BLaER1 treated with 17β-estradiol and CSF1 and Interleukin-3, amounts not matched to agents 10 nM and 100 nM (cell line): Measurements from ENCODE around the gene MZB1.

ENCODE experiments used
- H3K27ac ChIP-seq, 11 experiments: shearing (Covaris generic); formaldehyde crosslinking; 2 replicates each; pipeline ENCODE4 v1.8.1; 2022
- H3K27me3 ChIP-seq, 11 experiments: shearing (Covaris generic); formaldehyde crosslinking; 2 replicates each; pipeline ENCODE4 v1.8.1; 2022
- H3K36me3 ChIP-seq, 11 experiments: shearing (Covaris generic); formaldehyde crosslinking; 2 replicates each; pipeline ENCODE4 v1.8.1; 2022
- H3K4me1 ChIP-seq, 10 experiments: shearing (Covaris generic); formaldehyde crosslinking; 2 replicates each; pipeline ENCODE4 v1.8.1; 2022
- H3K4me2 ChIP-seq, 11 experiments: shearing (Covaris generic); formaldehyde crosslinking; 2 replicates each; pipeline ENCODE4 v1.8.1; 2022
- H3K4me3 ChIP-seq, 10 experiments: shearing (Covaris generic); formaldehyde crosslinking; 2 replicates each; pipeline ENCODE4 v1.8.1; 2022
- H3K9ac ChIP-seq, 11 experiments: shearing (Covaris generic); formaldehyde crosslinking; 2 replicates each; pipeline ENCODE4 v1.8.1; 2022
- H3K9me3 ChIP-seq, 11 experiments: shearing (Covaris generic); formaldehyde crosslinking; replicated peaks in 1 of 11; 2 replicates each; pipeline ENCODE4 v1.8.1; 2022
- H4K20me1 ChIP-seq, 11 experiments: shearing (Covaris generic); formaldehyde crosslinking; 2 replicates each; pipeline ENCODE4 v1.8.1; 2022
- Cebpa-rat ChIP-seq, 11 experiments: shearing (Covaris generic); IDR thresholded peaks; 2 replicates each; pipeline ENCODE4 v1.8.1; 2022

Gene MZB1

DNA sequence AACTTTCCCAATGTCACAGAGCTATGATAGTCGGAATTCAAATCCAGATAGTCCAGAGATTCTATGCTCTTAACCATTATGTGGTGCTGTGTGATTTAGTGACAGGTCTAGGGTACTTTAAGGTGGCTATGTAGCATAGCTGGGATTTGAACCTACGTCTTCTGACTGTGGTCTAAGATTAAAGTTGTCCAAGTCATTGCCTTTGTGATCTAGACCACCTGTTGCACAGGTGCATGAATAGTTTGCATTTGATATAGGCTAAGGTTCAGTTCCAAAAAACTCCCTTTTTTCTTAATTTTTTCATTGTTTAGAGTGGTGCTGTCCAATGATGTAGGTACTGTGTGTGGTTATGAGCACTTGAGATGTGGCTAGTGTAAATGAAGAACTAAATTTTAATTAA, 45.5 kb downstream of the MZB1 start:
- no peak overlapping the region for H3K27ac ChIP-seq
- peaks cover 68 to 85% (median 73%) of the 10 kb centered on the region in 11 experiments for H4K20me1 ChIP-seq
- H3K27me3 ChIP-seq: no peaks in the 10 kb centered on the region
- H3K9me3 ChIP-seq: peaks cover 0 to 9% (median 0%) of the 10 kb centered on the region in 11 experiments; a peak in 3 of 22 replicates
- no peak for TF ChIP-seq Cebpa-rat (IDR thresholded peaks at IDR 0.05)
- peak overlapping the region; percentile 85 to 98 (median 90) for H3K4me2 ChIP-seq
- peak overlapping the region in 9 of 10 experiments; percentile 78 to 95 (median 82); a peak in 12 of 20 replicates for H3K4me3 ChIP-seq
- H3K4me1 ChIP-seq: peaks cover 66 to 76% (median 74%) of the 10 kb centered on the region in 10 experiments
- H3K36me3 ChIP-seq: peaks cover 23 to 57% (median 43%) of the 10 kb centered on the region in 11 experiments
- peak overlapping the region in 5 of 11 experiments; percentile 95 to 100 (median 98); a peak in 7 of 22 replicates for H3K9ac ChIP-seq

DNA sequence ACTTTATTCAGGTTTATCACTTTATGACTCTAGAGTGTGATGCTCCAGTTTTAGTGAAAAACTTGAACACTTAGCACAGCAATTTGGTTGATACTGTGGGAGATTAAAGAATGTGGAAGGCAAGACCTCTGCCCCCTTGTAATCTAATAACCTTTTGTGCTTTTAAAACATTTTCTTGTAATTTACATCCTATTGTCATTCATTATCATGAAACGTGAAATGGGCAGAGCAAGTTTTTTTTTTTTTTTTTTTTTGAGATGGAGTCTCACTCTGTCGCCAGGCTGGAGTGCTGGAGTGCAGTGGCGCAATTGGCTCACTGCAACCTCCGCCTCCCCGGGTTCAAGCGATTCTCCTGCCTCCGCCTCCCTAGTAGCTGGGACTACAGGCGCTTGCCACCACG, 46.2 kb downstream of the MZB1 start:
- Histone ChIP-seq H3K4me1 (peaks cover 58 to 70% (median 69%) of the 10 kb centered on the region in 10 experiments), H4K20me1 (peaks cover 61 to 78% (median 66%) of the 10 kb centered on the region in 11 experiments), H3K4me3 (peak overlapping the region; percentile 76 to 95 (median 82)), H3K9ac (peak overlapping the region; percentile 95 to 100 (median 98)), H3K27me3 (no peaks in the 10 kb centered on the region), H3K27ac (peak overlapping the region in 9 of 11 experiments; percentile 98 to 100 (median 98); a peak in 13 of 22 replicates), H3K9me3 (peaks cover 0 to 9% (median 0%) of the 10 kb centered on the region in 11 experiments; a peak in 3 of 22 replicates), H3K36me3 (peaks cover 23 to 50% (median 42%) of the 10 kb centered on the region in 11 experiments), H3K4me2 (peak overlapping the region; percentile 85 to 98 (median 90))
- TF ChIP-seq Cebpa-rat (IDR thresholded peaks at IDR 0.05): no peak

- Histone ChIP-seq H3K4me3 (peak overlapping the region; percentile 76 to 95 (median 82)), H3K4me2 (peak overlapping the region; percentile 85 to 98 (median 90)), H3K27ac (peak overlapping the region; percentile 96 to 100 (median 98)), H3K9ac (peak overlapping the region; percentile 95 to 100 (median 98)), H3K4me1 (peaks cover 50 to 60% (median 58%) of the 10 kb centered on the region in 10 experiments), H3K36me3 (peaks cover 23 to 39% (median 35%) of the 10 kb centered on the region in 11 experiments), H3K9me3 (peaks cover 0 to 8% (median 0%) of the 10 kb centered on the region in 11 experiments; a peak in 2 of 22 replicates), H3K27me3 (no peaks in the 10 kb centered on the region), H4K20me1 (peaks cover 50 to 67% (median 55%) of the 10 kb centered on the region in 11 experiments)
- TF ChIP-seq Cebpa-rat (IDR thresholded peaks at IDR 0.05): no peak
These were observed 47.3 kb downstream of the MZB1 start for GRCh38 chr5:139342423-139342723.

GRCh38 chr5:139341689-139342422, 47.9 kb downstream of the MZB1 start, which contains the start of gene PAIP2:
Gene PAIP2 (plus strand): TSS chr5:139341854. CDS start chr5:139363785, 21,931 bp downstream.
- Histone ChIP-seq H3K9me3 (peaks cover 0 to 7% (median 0%) of the 10 kb centered on the region in 11 experiments; a peak in 2 of 22 replicates), H3K27me3 (no peaks in the 10 kb centered on the region), H3K9ac (peak within 1 kb of the TSS; percentile 95 to 100 (median 98)), H3K36me3 (peaks cover 22 to 34% (median 29%) of the 10 kb centered on the region in 11 experiments), H4K20me1 (peaks cover 45 to 65% (median 50%) of the 10 kb centered on the region in 11 experiments), H3K27ac (peak within 1 kb of the TSS; percentile 96 to 100 (median 98)), H3K4me1 (peaks cover 49 to 55% (median 53%) of the 10 kb centered on the region in 10 experiments), H3K4me3 (peak within 1 kb of the TSS; percentile 76 to 95 (median 82)), H3K4me2 (peak within 1 kb of the TSS; percentile 85 to 98 (median 91))
- no peak for TF ChIP-seq Cebpa-rat (IDR thresholded peaks at IDR 0.05)

- Histone ChIP-seq H3K27ac (peak overlapping the region in 10 of 11 experiments; percentile 98 to 100 (median 98); a peak in 19 of 22 replicates), H3K4me2 (peak overlapping the region; percentile 85 to 98 (median 91)), H3K27me3 (no peaks in the 10 kb centered on the region), H3K36me3 (peaks cover 17 to 28% (median 23%) of the 10 kb centered on the region in 11 experiments; a peak in 21 of 22 replicates), H4K20me1 (peaks cover 40 to 65% (median 47%) of the 10 kb centered on the region in 11 experiments), H3K9ac (peak overlapping the region; percentile 95 to 100 (median 98); a peak in 21 of 22 replicates), H3K4me1 (peaks cover 43 to 49% (median 47%) of the 10 kb centered on the region in 10 experiments), H3K9me3 (peaks cover 0 to 7% (median 0%) of the 10 kb centered on the region in 11 experiments; a peak in 2 of 22 replicates), H3K4me3 (peak overlapping the region; percentile 76 to 95 (median 82))
- no peak for TF ChIP-seq Cebpa-rat (IDR thresholded peaks at IDR 0.05)
These were observed 48.5 kb downstream of the MZB1 start for GRCh38 chr5:139341187-139341688.

DNA sequence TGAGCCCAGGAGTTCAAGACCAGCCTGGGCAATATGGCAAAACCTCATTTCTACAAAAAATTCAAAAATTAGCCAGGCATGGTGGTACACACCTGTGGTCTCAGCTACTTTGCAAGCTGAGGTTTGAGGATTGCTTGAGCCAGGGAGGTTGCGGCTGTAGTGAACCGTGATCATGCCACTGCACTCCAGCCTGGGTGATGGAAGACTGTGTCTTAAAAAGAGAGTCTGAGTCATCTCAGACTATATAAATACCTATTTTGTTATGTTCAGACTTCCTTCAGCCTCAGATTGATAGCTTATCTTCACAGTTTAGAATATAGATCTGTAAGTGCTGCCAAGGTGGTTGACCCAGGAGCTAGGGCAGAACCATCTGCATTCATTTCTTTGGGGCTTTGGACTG, 49.7 kb downstream of the MZB1 start:
- Histone ChIP-seq H3K27me3 (no peaks in the 10 kb centered on the region), H3K36me3 (peaks cover 6 to 20% (median 12%) of the 10 kb centered on the region in 11 experiments; a peak in 21 of 22 replicates), H4K20me1 (peaks cover 28 to 63% (median 44%) of the 10 kb centered on the region in 11 experiments), H3K27ac (peak overlapping the region in 5 of 11 experiments; percentile 1 to 98 (median 19); a peak in 4 of 22 replicates), H3K4me3 (no peak overlapping the region), H3K9ac (peak overlapping the region in 1 of 11 experiments; percentile 98; a peak in 2 of 22 replicates), H3K4me1 (peaks cover 40 to 51% (median 42%) of the 10 kb centered on the region in 10 experiments), H3K4me2 (peak overlapping the region in 10 of 11 experiments; percentile 85 to 98 (median 90); a peak in 18 of 22 replicates), H3K9me3 (peaks cover 0 to 4% (median 0%) of the 10 kb centered on the region in 11 experiments; a peak in 2 of 22 replicates)
- no peak for TF ChIP-seq Cebpa-rat (IDR thresholded peaks at IDR 0.05)
